IMR-90 (cell line): Measurements from ENCODE around the gene SSTR4. TPM values are rescaled to one million over a fixed set of nuclear protein-coding genes. Genes with fewer than 3 reads are reported as not detected.

Source experiments
- ATAC-seq: fragments of 200-7000 bp; cut with Tn5 transposase; 2 replicates; pipeline ENCODE4 v1.9.1; 2020; ENCODE audit warnings: low read depth, mild to moderate bottlenecking, moderate library complexity
- BruUV-seq: library from RNA; stranded (reverse); fragments of 400-500 nt; replicated peaks from 2 replicates; lab custom pipeline; 2021; lab: Mats Ljungman, UMichigan
- CTCF ChIA-PET: fragments of 300-600 bp; formaldehyde crosslinking; extraction: SDS; loops from one replicate; lab custom pipeline; 2021; ENCODE audit warnings: antibody characterized with exemption; lab: Yijun Ruan, JAX
- POLR2A ChIA-PET: fragments of 300-600 bp; sonication (Branson Sonifier 250); formaldehyde crosslinking; loops from one replicate; lab custom pipeline; 2022; ENCODE audit warnings: antibody characterized with exemption; ENCODE audit not compliant: unreplicated experiment; lab: Charles Lee
- DNase-seq: peaks from one replicate; pipeline ENCODE4 v3.0.0; 2013
- H2AFZ ChIP-seq: replicated peaks from 2 replicates; pipeline ENCODE3; 2013; ENCODE audit warnings: low read length, mild to moderate bottlenecking; ENCODE audit not compliant: poor library complexity
- H2AK5ac ChIP-seq: 2 replicates; pipeline ENCODE4 v1.6.1; 2013; ENCODE audit warnings: low read depth, low read length, inconsistent platforms
- H2AK9ac ChIP-seq: replicated peaks from 2 replicates; pipeline ENCODE3; 2013; ENCODE audit warnings: mild to moderate bottlenecking, low read depth, low read length, moderate library complexity; ENCODE audit not compliant: poor library complexity
- H2BK120ac ChIP-seq: 2 replicates; pipeline ENCODE4 v1.6.1; 2013; ENCODE audit warnings: low read depth, low read length, inconsistent platforms
- H2BK15ac ChIP-seq: 3 replicates; pipeline ENCODE4 v1.6.1; 2013; ENCODE audit warnings: low read depth, low read length, inconsistent platforms
- H2BK20ac ChIP-seq: 2 replicates; pipeline ENCODE4 v1.6.1; 2013; ENCODE audit warnings: low read depth, mild to moderate bottlenecking, inconsistent platforms, low read length, moderate library complexity
- H2BK5ac ChIP-seq: 2 replicates; pipeline ENCODE4 v1.6.1; 2013; ENCODE audit warnings: mild to moderate bottlenecking, low read depth, low read length, inconsistent platforms; ENCODE audit not compliant: poor library complexity, severe bottlenecking
- H3K14ac ChIP-seq: replicated peaks from 2 replicates; pipeline ENCODE4 v1.6.1; 2013; ENCODE audit warnings: low read depth, low read length, inconsistent platforms
- H3K18ac ChIP-seq: 2 replicates; pipeline ENCODE4 v1.6.1; 2013; ENCODE audit warnings: low read depth, low read length, control low read depth
- H3K23ac ChIP-seq: 2 replicates; pipeline ENCODE4 v1.6.1; 2013; ENCODE audit warnings: low read depth, low read length, inconsistent platforms
- H3K27ac ChIP-seq: 2 replicates; pipeline ENCODE4 v1.5.1; 2013; ENCODE audit warnings: mild to moderate bottlenecking, control low read depth, low read length; ENCODE audit not compliant: insufficient read depth
- H3K27me3 ChIP-seq: 2 replicates; pipeline ENCODE4 v1.6.1; 2013; ENCODE audit warnings: low read length; ENCODE audit not compliant: control insufficient read depth, insufficient read depth
- H3K36me3 ChIP-seq: 2 replicates; pipeline ENCODE4 v1.6.1; 2013; ENCODE audit warnings: low read length, mixed read lengths; ENCODE audit not compliant: control insufficient read depth, insufficient read depth
- H3K4ac ChIP-seq: 2 replicates; pipeline ENCODE4 v1.6.1; 2013; ENCODE audit warnings: low read depth, low read length, inconsistent platforms
- H3K4me1 ChIP-seq: 2 replicates; pipeline ENCODE4 v1.6.1; 2013; ENCODE audit warnings: low read length, mixed read lengths; ENCODE audit not compliant: control insufficient read depth, insufficient read depth
- H3K4me2 ChIP-seq: 2 replicates; pipeline ENCODE4 v1.6.1; 2013; ENCODE audit warnings: low read depth, mild to moderate bottlenecking, control low read depth, low read length, moderate library complexity
- H3K4me3 ChIP-seq: 2 replicates; pipeline ENCODE4 v1.5.1; 2013; ENCODE audit warnings: low read depth, mild to moderate bottlenecking, control low read depth, low read length, moderate library complexity; ENCODE audit not compliant: insufficient read depth
- H3K56ac ChIP-seq: 2 replicates; pipeline ENCODE4 v1.6.1; 2013; ENCODE audit warnings: low read length, inconsistent platforms; ENCODE audit not compliant: insufficient read depth; ENCODE audit errors: extremely low read depth
- H3K79me1 ChIP-seq, 2 experiments: 2 replicates each; pipeline ENCODE4 v1.6.1; 2013; ENCODE audit warnings: low read length in 2 of 2, inconsistent platforms in 1 of 2, low read depth in 1 of 2
- H3K9ac ChIP-seq: 2 replicates; pipeline ENCODE4 v1.6.1; 2013; ENCODE audit warnings: low read depth, low read length, control low read depth
- H3K9me1 ChIP-seq: 2 replicates; pipeline ENCODE4 v1.6.1; 2013; ENCODE audit warnings: low read length, inconsistent platforms; ENCODE audit not compliant: insufficient read depth
- H3K9me3 ChIP-seq: 2 replicates; pipeline ENCODE4 v1.6.1; 2013; ENCODE audit warnings: low read length; ENCODE audit not compliant: control insufficient read depth, insufficient read depth
- H4K20me1 ChIP-seq: 2 replicates; pipeline ENCODE4 v1.6.1; 2013; ENCODE audit warnings: low read length, inconsistent platforms; ENCODE audit not compliant: insufficient read depth
- H4K5ac ChIP-seq: 2 replicates; pipeline ENCODE4 v1.6.1; 2013; ENCODE audit warnings: mild to moderate bottlenecking, low read depth, low read length, control low read depth
- H4K8ac ChIP-seq, 2 experiments: 2 replicates each; pipeline ENCODE4 v1.6.1; 2013; ENCODE audit warnings: low read depth in 2 of 2, low read length in 2 of 2, control low read depth in 1 of 2, inconsistent platforms in 1 of 2
- H4K91ac ChIP-seq: 2 replicates; pipeline ENCODE4 v1.6.1; 2013; ENCODE audit warnings: low read depth, low read length, inconsistent platforms; ENCODE audit not compliant: insufficient read depth
- BHLHE40 ChIP-seq: fragments of 150-350 bp; IDR thresholded peaks from 2 replicates; pipeline ENCODE4 v1.6.1; 2016; ENCODE audit warnings: mild to moderate bottlenecking, low read depth, low read length
- CEBPB ChIP-seq: IDR thresholded peaks from 2 replicates; pipeline ENCODE4 v1.6.1; 2012; ENCODE audit warnings: low read depth, low read length, improper control_type of control experiment
- ELK1 ChIP-seq: fragments of 150-350 bp; IDR thresholded peaks from 2 replicates; pipeline ENCODE4 v1.6.1; 2016; ENCODE audit warnings: low read depth, mild to moderate bottlenecking, low read length, moderate library complexity, borderline replicate concordance
- MAZ ChIP-seq: IDR thresholded peaks from 2 replicates; pipeline ENCODE4 v1.6.1; 2012; ENCODE audit warnings: low read depth, mild to moderate bottlenecking, low read length, improper control_type of control experiment, moderate library complexity, borderline replicate concordance
- POLR2A ChIP-seq: IDR thresholded peaks from 2 replicates; pipeline ENCODE4 v1.6.1; 2012; ENCODE audit warnings: mild to moderate bottlenecking, low read depth, low read length
- SMC3 ChIP-seq: fragments of 150-350 bp; IDR thresholded peaks from 2 replicates; pipeline ENCODE4 v1.6.1; 2016; ENCODE audit warnings: low read depth, mild to moderate bottlenecking, antibody characterized with exemption, low read length, moderate library complexity
- WGBS, 2 experiments: methylation state at CpG; one replicate each; pipeline versions ENCODE4 v1.1.5 to v1.1.7; 2013; ENCODE audit warnings: missing lambda C conversion rate in 2 of 2; ENCODE audit not compliant: insufficient read length in 1 of 2; ENCODE audit errors: extremely low coverage in 2 of 2; 5-methylcytosine and 5-hydroxymethylcytosine counted together
- dilution Hi-C: fragments of 300-500 bp; cut with HindIII; formaldehyde crosslinking; loops from one replicate; pipeline ENCODE4 v1.14.3; 2018; ENCODE audit warnings: low sequenced_read_pairs; ENCODE audit not compliant: unreplicated experiment
- in situ Hi-C: fragments of 300-500 bp; cut with MboI; formaldehyde crosslinking; loops from 3 replicates; pipeline ENCODE4 v1.14.3; 2019; ENCODE audit warnings: low sequenced_read_pairs, inconsistent platforms, mixed read lengths
- intact Hi-C: fragments of 100-400 bp; cut with micrococcal nuclease; formaldehyde crosslinking; loops from 2 replicates; pipeline ENCODE4 v1.10.0; 2022
- polyA plus RNA-seq, 3 experiments: library from polyadenylated mRNA; depleted of rRNA; stranded (reverse); fragments of >200 nt; gene quantifications; 2 replicates each; pipeline ENCODE4 v1.2.3, GENCODE V29; 2012; ENCODE audit warnings: low replicate concordance in 1 of 3
- total RNA-seq: library from RNA; depleted of rRNA; stranded (reverse); fragments of >200 nt; gene quantifications from 2 replicates; pipeline ENCODE4 v1.2.3, GENCODE V29; 2012

The SSTR4 gene
- total and polyA plus RNA-seq, 2 of the 4 experiments (the other 2 are of a cell fraction) = not detected

DNA sequence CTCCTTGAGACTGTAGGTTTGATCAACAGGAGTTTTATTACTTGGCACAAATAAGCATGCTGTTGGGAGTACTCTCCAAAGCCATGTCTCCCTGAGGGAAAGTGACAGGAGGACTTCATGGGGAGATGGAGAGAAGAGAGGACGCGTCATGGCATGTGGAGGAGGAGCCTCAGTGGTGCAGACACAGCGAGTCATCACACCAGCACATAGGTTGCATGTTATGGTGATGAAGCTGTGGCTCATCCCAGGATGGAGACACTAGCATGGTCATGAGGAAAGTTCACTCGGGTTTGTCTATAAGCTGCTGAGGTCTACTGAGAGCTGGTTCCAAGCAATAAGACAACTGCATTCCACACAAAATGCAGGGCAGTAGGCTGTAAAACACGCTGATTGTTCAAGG, 13.2 kb upstream of the SSTR4 start:
- Histone ChIP-seq H2BK120ac (no peak overlapping the region), H4K8ac (no peak overlapping the region), H3K4me1 (no peaks in the 10 kb centered on the region), H4K20me1 (no peaks in the 10 kb centered on the region), H2AFZ (no peak overlapping the region), H2BK5ac (no peak overlapping the region), H3K9ac (no peak overlapping the region), H3K4me2 (no peak overlapping the region), H3K9me3 (no peaks in the 10 kb centered on the region), H3K18ac (no peak overlapping the region), H4K91ac (no peak overlapping the region), H3K27ac (no peak overlapping the region), H3K56ac (no peak overlapping the region), H3K27me3 (peaks cover 1% of the 10 kb centered on the region; the same call in 1 of the 2 replicates), H3K9me1 (no peaks in the 10 kb centered on the region), H3K79me1 (no peaks in the 10 kb centered on the region), H3K14ac (no peak overlapping the region), H3K36me3 (no peaks in the 10 kb centered on the region), H2BK20ac (no peak overlapping the region), H3K4ac (no peak overlapping the region), H4K5ac (no peak overlapping the region), H3K4me3 (no peak overlapping the region), H2BK15ac (no peak overlapping the region), H3K23ac (no peak overlapping the region), H2AK9ac (no peak overlapping the region), H2AK5ac (no peak overlapping the region)
- TF ChIP-seq SMC3 = no peak
- TF ChIP-seq ELK1 = no peak
- no peak for TF ChIP-seq BHLHE40
- no peak for TF ChIP-seq CEBPB
- no peak for TF ChIP-seq POLR2A
- TF ChIP-seq MAZ = no peak
- intact Hi-C loops (no loop called here), in situ Hi-C loops (no loop called here), dilution Hi-C loops (no loop called here)
- BruUV-seq = no TSS peak
- ChIA-PET POLR2A (no interaction called here), CTCF (no interaction called here)
- ATAC-seq = no peak
- WGBS, 2 experiments = 60% methylated on average over 2 of the region's 5 CpGs; no CpG with 5 or more reads in 1 of the 2 experiments
- peak; percentile 10 for DNase-seq
